ACHN (cell line): ENCODE data around the gene RBFOX1.

Source experiments
- DNase-seq: peaks from one replicate; pipeline ENCODE4 v3.0.0-alpha.2; 2015
- in situ Hi-C: cut with HindIII; loops from 2 replicates; pipeline ENCODE4 v1.10.0; 2017; ENCODE audit warnings: low sequenced_read_pairs, low pct_ligation_motif_present, low pct_unique_long_range_greater_than_20kb

The RBFOX1 gene

DNA sequence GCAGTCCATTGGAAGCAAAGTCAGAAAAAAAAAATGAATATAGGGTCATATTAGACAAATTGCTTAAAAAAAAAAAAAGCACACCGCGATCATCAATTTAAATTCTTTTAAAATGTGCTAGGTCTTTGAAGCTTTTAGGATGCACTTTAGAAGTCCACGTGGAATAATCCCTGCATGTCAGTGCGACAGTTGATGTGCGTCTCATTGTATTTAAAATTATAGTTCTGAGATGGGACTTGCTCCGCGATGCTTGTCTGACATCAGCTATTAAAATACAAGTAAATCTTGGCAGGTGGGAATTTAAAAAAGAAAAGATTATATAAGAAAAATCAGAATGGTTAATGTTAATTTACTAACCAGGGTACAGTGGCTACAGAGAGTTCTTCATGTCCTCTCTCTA is 105.2 kb downstream of the RBFOX1 start:
- in situ Hi-C loops = no loop called here
- DNase-seq = no peak

DNA sequence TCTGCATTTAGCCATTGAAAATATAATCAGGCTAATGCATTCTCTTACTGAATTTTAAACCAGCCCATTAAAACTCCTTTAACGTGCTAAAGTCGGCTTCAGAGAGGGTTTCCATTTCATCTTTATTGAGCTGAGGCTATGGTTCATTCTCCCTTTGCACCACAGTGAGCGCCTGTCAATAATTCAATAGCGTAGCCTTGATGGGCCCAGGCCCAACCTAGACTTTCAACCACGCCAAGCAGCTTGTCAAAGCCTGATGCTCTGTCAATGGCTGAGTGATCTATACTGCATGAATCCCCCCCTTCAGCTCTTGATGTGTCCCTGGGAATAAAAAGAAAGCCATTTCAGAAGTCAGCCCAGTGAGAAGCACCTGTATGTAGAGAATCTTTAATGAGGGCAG is 106.0 kb downstream of the RBFOX1 start:
- in situ Hi-C loops = no loop called here
- no peak for DNase-seq

DNA sequence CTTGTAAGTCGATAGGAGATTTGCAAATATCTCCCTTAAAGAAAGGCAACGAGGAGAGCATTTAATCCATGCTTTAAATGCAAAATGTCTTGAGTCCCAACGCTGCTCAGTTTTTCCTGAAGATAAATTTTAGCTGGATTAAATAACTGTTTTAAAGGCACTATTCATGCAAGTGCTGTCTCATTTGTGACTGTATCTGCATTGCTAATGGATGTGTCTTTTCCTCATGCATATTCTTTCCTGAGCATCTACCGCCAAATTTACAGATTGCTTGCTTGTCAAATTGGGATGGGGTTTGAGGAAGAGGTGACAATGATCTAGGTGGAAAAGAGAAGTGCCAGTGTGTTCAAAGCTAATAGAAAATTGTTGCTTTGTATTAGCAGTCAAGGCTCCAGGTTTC is 106.9 kb downstream of the RBFOX1 start:
- DNase-seq = no peak
- in situ Hi-C loops = no loop called here

DNA sequence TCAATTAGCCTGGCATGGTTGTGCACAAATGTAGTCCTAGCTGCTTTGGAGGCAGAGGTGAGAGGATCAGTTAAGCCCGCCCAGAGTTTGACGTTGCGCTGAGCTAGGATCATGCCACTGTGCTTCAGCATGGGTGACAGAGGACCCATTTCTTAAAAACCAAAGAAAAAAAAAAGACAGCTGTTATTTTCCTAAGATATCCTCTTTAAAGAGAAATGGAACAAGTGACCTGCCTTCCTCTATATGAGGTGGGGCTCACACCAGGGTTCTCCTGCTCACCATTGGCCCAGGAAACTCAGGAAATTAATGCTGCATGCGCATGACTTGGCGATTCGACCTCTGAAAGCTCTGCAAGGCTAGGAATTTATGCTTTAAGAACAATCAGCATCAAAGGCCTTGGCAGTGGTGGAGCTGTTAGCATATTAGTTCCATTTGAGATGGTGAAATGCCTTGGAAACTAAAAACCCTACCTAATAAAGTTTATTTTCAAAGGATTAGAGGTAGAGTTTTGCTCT is 108.3 kb downstream of the RBFOX1 start:
- in situ Hi-C loops = no loop called here
- DNase-seq = no peak

DNA sequence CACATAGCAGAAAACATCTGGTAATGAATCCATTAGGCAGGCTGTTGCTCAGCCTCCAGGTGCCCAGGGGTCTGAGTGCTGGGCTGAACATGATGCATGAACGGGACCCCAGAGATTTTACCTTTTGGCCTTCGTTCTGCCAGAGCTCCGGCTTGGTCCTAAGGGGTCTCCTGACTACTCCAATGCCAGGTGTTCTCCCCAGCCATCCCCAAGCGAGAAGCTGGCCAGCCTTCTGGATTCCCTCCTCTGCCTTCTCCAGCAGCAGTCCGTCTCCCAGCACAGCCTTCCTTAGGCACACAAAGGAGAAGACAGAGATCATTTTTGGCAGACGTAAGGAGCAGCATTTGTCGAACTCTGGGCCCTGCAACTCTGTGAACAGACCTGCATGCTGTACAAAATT is 109.4 kb downstream of the RBFOX1 start:
- in situ Hi-C loops = no loop called here
- no peak for DNase-seq

DNA sequence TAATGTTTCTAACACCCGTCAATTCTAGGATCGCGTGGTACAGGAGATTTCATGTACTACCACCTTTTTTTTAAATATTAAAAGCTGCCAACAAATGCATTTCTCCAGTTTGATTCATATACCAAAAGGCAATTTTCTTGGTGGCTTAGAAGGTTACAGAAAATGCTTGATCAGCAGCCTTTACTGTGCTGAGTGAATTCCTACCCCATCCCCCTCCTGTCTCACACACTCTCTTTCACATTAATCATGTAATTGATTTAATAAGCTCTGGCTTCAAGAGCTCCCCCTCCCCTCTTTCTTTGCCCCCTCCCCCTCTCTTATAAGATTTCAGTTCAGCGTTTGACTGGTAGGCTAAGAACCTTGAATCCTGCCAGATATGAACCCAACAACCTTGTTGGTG is 110.5 kb downstream of the RBFOX1 start:
- in situ Hi-C loops = no loop called here
- no peak for DNase-seq

DNA sequence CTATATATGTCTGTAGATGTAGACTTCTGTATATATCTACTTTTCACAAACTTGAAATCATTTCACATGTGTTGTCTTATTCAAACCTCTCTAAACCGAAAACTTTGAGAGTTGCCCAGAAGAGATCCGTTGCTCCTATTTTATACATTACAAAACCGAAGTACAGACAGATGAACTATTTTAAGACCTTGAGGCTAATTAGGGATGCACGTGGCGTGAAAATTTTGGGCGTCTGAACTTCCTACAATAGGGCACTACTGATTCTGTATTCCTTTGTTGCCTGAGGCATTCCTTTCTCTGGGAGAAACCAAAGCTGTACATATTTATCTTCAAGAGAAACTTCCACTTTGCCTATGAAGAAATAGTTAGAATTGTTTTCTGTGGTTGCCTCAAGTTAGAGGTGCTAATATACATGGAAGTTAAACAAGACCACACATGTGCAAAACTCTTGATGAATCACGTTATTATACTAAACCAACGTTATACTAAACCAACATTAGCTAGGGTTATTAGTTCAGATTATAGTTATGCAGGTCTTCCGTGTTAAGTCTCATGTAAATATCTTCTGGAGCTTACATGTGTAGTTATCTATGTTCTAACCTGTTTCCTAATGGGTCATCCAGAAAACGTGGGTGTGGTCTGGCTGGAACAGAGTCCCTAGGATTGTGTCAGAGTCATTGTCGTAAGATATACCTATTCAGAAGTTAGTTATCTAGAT is 111.2 kb downstream of the RBFOX1 start:
- no peak for DNase-seq
- in situ Hi-C loops = no loop called here

DNA sequence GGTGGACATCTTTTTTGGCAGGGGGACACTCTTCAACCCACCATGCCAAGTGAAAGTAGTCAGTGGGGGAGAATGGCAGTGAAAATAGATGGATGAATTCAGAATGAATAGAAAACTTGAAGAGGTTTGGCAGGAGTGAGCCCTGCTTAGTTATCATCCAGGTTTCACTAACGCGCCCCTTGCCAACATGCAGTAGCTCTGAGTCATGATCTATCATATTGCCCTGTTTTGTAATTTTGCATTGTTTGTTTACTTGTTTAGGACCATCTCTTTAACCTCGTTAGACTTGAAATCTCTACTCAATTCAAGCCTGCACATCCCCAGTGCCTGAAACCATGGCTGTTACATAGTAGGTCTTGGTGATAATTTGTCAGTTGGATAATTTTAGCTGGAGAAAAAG is 116.7 kb downstream of the RBFOX1 start:
- in situ Hi-C loops = no loop called here
- DNase-seq = no peak

DNA sequence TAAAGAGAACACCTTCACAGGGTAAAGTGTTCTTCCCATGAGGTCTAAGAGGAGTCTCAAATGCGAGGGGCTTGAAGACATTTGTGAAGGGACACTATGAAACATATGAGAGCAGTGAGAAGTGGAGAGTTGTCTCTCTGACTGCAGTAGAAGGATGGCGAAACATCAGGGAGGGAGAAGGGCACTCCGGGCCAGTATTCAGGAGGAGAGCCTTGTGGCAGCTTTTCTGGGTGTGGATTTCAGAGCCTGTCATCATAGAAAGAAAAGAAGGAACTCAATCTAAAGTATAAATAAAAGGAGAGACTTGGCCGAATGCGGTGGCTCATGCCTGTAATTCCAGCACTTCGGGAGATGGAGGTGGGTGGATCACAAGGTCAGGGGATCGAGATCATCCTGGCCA is 117.2 kb downstream of the RBFOX1 start:
- no peak for DNase-seq

DNA sequence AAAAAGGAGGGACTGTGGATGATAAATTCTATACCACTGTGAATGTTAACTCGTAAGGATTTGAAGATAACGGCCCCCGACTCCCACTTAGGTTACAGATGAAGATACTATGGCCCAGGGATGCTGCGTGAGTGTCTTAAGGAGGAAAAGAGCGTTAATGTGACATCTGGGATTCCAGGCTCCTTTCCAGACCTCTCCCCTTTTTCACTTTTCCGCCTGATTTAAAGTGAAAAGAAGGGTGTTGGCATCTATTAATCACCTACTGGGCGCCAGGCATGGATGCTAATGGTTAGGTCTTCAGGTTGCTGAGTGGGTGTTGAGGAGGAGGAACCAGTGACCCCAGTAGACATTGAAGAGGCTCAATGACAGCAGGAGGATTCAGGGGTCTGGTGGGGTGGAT is 117.8 kb downstream of the RBFOX1 start:
- in situ Hi-C loops = no loop called here
- no peak for DNase-seq

More for the DNA sequence above, 117.2 kb downstream of the RBFOX1 start:
- in situ Hi-C loops = no loop called here

DNA sequence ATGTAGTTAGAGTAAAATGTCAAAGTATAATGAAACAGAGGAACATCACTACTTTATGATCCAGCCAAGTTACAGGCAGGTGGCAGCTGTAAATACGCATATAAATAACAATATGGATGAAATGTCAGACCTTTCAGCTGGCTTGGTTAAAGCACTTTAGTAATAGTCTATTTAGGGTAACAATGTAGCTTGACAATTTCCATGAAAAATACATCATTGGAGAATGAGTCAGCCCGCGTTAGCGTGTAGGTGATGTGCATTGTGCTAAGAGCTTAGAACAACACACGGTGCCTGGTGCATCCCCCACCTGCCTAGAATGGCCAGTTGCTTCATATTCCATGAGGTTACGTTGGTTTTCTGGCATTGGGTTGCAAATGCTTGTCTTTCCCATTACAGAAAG is 119.4 kb downstream of the RBFOX1 start:
- DNase-seq = no peak
- in situ Hi-C loops = no loop called here

DNA sequence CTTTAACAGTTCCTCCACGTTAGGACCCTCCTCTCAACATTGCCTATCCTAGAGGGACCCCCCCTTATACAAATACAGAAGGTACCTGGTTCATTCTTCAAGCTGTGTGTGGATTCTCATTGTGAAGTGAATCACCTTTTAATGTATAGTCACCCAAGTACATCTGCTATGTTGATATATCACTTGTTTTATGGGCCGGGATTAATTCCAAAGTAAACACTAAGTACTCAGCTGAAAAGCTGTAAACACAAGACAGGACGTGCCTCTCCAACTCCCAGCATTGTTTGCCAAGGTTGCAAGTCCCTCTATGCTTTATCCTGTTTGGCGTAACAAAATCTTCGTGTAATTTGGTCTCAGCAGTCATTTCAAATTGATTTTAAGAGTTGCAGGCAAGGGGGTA is 123.6 kb downstream of the RBFOX1 start:
- in situ Hi-C loops = no loop called here
- no peak for DNase-seq

DNA sequence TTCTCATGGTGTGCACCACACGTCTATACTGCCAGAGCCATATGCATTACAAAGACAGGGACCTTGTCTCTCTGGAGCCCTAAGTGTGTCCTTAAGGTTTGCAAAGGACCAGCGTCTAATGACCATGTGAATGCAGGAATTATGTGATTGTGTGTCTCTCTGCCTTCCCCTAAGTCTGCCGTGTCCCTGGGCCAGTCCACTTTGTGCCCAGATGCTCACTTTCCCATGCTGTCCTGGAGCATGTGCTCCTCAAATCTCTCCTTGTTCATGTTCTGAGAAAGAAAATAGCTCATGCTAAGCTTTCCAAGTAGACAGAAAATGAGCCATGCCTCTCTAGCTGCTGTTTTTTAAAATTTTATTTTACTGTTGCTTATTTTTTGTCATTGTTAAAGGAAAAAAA is 125.5 kb downstream of the RBFOX1 start:
- no peak for DNase-seq
- in situ Hi-C loops = no loop called here

DNA sequence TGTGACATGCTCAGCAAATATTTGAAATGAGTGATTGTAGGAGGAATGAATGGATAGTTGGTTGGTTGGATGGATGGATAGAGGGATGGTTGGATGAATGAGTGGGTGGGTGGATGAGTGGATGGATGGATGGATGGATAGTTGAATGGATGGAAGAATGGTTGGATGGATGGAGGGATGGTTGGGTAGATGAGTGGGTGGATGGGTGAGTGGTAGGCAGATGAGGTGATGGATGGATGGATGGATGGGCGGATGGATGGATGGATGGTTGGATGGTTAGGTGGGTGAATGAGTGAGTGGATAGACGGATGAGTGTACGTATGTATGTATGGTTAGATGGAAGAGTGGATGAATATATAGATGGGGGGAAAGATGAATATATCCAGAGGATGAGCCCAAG is 137.7 kb downstream of the RBFOX1 start:
- no peak for DNase-seq
- in situ Hi-C loops = no loop called here

DNA sequence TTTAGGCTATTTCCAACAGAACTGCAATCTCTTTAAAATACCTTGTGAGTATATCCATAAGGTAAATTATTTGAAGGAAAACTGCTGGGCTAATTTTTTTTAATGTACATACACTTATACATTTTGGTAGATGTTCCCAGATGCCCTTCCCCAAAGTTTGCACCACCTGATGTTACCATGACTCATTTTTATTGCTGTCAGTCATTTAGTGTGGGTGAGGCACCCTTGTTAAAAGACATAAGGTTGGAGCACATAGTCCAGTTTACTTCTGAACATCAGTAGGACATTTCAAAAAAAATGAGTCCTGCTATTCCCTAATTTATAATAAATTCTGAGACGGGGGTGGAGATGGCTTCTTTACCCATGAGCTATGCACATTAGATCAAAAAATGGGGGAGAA is 138.6 kb downstream of the RBFOX1 start:
- in situ Hi-C loops = no loop called here
- no peak for DNase-seq

DNA sequence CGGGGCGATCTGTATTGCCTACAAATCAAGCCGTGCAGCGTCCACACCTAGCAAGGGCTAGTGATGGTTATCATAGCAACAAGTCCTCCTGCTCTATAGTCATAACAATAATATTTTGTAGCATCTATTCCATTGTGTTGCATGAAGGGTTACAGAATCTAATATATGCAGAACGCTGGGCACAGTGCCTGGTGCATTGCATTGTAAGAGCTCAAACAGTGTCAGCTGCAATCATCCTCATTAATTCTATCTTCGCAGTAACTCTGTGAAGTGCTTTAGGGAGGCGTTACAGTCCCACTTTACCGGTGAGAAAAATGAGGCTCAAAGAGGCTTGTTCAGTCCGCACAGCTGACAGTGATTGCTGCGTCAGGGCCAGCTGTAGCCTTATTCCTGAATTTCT is 149.4 kb downstream of the RBFOX1 start:
- in situ Hi-C loops = no loop called here
- no peak for DNase-seq

DNA sequence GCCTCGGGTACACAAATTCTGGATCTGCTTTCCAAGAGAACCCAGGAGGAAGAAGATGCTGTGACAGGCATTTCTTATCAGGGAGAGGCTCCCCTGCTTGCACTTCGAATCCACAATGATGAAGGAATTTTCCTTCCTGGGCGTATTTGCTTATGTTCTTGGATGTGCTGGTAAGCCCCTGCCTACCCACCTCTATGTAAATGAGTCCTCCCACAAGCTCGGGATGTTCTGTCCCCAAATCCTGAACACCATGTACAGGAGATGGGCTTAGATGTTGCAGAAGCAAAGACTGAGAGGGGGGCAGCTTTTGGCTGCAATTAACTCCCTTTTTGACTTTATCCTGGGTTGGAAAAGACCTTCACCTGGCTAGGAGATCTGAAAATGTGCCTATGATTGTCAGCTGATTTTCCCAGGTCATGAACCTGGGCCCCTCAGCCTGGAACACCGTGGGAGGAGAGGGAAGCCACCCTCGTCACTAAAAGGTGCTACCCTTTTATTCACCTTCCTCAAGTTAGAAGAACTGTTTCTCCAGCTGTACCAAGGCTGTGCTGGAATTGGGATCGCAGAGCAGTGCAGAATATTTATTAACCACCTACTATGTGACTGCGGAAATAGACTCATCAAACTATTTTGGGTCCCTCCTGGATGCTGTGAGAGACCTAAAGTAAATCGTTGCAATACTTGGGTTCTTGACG is 150.1 kb downstream of the RBFOX1 start:
- in situ Hi-C loops = no loop called here

DNA sequence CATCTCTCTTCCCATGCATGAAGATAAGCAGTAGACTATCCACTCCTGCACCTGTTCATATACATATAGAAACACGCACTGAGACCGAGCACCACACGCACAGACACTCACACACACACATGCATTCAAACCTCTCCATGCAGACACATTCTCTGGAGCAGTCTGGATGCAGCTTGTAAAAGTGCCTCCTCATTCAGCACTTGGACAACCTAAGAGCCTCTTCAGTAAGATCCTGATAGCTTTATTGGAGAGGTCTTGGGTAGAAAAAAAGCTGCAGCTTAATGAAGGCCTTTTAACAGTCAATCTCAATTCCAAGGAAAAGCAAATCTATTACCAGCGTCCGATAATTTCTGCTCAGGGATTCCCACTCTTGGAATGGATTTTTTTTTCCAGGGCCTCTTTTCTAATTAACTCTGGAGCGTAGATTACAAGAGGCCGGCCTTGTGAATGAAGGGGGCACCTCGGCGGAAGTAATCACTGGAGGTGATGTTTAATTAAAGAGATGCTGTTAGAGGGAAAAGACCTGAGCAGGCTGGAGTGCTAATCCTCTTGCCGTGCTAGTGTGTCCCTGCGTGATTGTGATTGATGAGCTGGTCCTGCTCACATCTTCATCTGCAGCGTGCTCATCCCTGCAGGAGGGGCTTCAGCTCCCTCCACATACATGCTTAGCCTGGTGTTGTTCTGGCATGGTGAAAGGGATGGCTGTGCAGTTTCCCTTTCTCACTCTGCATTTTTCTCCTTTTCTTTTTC is 155.1 kb downstream of the RBFOX1 start:
- DNase-seq = no peak

More for the DNA sequence above, 150.1 kb downstream of the RBFOX1 start:
- no peak for DNase-seq

DNA sequence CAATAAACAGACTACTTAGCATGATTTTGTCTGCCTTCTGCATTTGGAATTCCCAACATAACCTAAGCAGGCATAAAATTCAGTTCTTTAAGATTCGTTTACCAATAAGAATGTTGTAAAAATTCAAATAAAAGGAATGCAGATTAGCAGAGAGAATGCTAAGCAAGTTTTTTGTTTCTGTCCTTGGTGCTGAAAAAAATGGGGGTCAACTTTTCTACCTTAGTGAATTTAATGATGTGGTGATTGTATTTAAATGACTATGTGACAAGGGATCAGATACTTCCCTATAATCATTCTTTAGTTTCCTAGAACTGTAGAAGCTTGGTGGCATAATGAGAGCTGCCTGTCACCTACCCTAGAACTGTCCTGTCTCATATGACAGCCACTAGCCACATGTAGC is 159.5 kb downstream of the RBFOX1 start:
- in situ Hi-C loops = no loop called here
- DNase-seq = no peak

More for the DNA sequence above, 155.1 kb downstream of the RBFOX1 start:
- in situ Hi-C loops = no loop called here
